ENCODE measurements around the gene RFESD.

Gene RFESD

GRCh38 chr5:95660060-95660459 lies 13.5 kb downstream of the RFESD start:
- DNase-seq (ENCODE audit: low read depth in 1 of 2, low spot score in 1 of 2), result no peak

GRCh38 chr5:95662946-95663345 lies 16.4 kb downstream of the RFESD start:
- no peak for DNase-seq (ENCODE audit: low read depth in 1 of 2, low spot score in 1 of 2)

- DNase-seq (ENCODE audit: low read depth in 1 of 2, low spot score in 1 of 2), result no peak
Observed at GRCh38 chr5:95664204-95664786, 17.7 kb downstream of the RFESD start.

- DNase-seq (ENCODE audit: low read depth in 1 of 2, low spot score in 1 of 2), result no peak
Observed at GRCh38 chr5:95667061-95667618, 20.6 kb downstream of the RFESD start.

GRCh38 chr5:95667678-95668077 lies 21.1 kb downstream of the RFESD start:
- no peak for DNase-seq (ENCODE audit: low read depth in 1 of 2, low spot score in 1 of 2)

GRCh38 chr5:95668216-95668615 lies 21.6 kb downstream of the RFESD start:
- DNase-seq (ENCODE audit: low read depth in 1 of 2, low spot score in 1 of 2), result no peak

- DNase-seq (ENCODE audit: low read depth in 1 of 2, low spot score in 1 of 2), result no peak
Observed at GRCh38 chr5:95668728-95669127, 22.2 kb downstream of the RFESD start.

GRCh38 chr5:95669540-95669939 lies 23.0 kb downstream of the RFESD start:
- no peak for DNase-seq (ENCODE audit: low read depth in 1 of 2, low spot score in 1 of 2)

- no peak for DNase-seq (ENCODE audit: low read depth in 1 of 2, low spot score in 1 of 2)
Observed at GRCh38 chr5:95669985-95670384, 23.4 kb downstream of the RFESD start.

- DNase-seq (ENCODE audit: low read depth in 1 of 2, low spot score in 1 of 2), result no peak
Observed at GRCh38 chr5:95670568-95670967, 24.0 kb downstream of the RFESD start.

GRCh38 chr5:95671826-95672225 lies 25.2 kb downstream of the RFESD start:
- no peak for DNase-seq (ENCODE audit: low read depth in 1 of 2, low spot score in 1 of 2)

GRCh38 chr5:95672641-95673040 lies 26.1 kb downstream of the RFESD start:
- no peak for DNase-seq (ENCODE audit: low read depth in 1 of 2, low spot score in 1 of 2)

GRCh38 chr5:95673081-95673480 lies 26.5 kb downstream of the RFESD start:
- DNase-seq (ENCODE audit: low read depth in 1 of 2, low spot score in 1 of 2), result no peak

GRCh38 chr5:95682891-95683290 lies 36.3 kb downstream of the RFESD start, which contains the start of gene SPATA9:
SPATA9 (minus strand) TSS chr5:95682991; CDS start chr5:95682854, 137 bp downstream.
- no peak for DNase-seq (ENCODE audit: low read depth in 1 of 2, low spot score in 1 of 2)

- no peak for DNase-seq (ENCODE audit: low read depth in 1 of 2, low spot score in 1 of 2)
Observed at GRCh38 chr5:95684361-95684760, 37.8 kb downstream of the RFESD start.

- DNase-seq (ENCODE audit: low read depth in 1 of 2, low spot score in 1 of 2), result no peak
Observed at GRCh38 chr5:95686651-95687050, 40.1 kb downstream of the RFESD start.

- DNase-seq (ENCODE audit: low read depth in 1 of 2, low spot score in 1 of 2), result no peak
Observed at GRCh38 chr5:95689680-95690079, 43.1 kb downstream of the RFESD start.

- DNase-seq (ENCODE audit: low read depth in 1 of 2, low spot score in 1 of 2), result no peak
Observed at GRCh38 chr5:95690333-95690732, 43.8 kb downstream of the RFESD start.

GRCh38 chr5:95697781-95698681 lies 51.5 kb downstream of the RFESD start:
- DNase-seq (ENCODE audit: low read depth in 1 of 2, low spot score in 1 of 2), result no peak

GRCh38 chr5:95699337-95699736 lies 52.8 kb downstream of the RFESD start:
- no peak for DNase-seq (ENCODE audit: low read depth in 1 of 2, low spot score in 1 of 2)

GRCh38 chr5:95701074-95701473 lies 54.5 kb downstream of the RFESD start:
- no peak for DNase-seq (ENCODE audit: low read depth in 1 of 2, low spot score in 1 of 2)

GRCh38 chr5:95704150-95704549 lies 57.6 kb downstream of the RFESD start:
- no peak for DNase-seq (ENCODE audit: low read depth in 1 of 2, low spot score in 1 of 2)
